Uterus (tissue), 4 donors: ENCODE data around the gene TMEM132E. TPM values are rescaled to one million over a fixed set of nuclear protein-coding genes. Genes with fewer than 3 reads are reported as not detected.

Source experiments
- DNase-seq, 2 donors: peaks; one replicate each; pipeline ENCODE4 v3.0.0-alpha.2; 2019 to 2020
- H3K27ac ChIP-seq, 2 donors: fragments of 200-600 bp; sonication (generic); 1 replicate in 1 of 2; 2 replicates in 1 of 2; pipeline ENCODE4 v1.5.1; 2016 to 2018
- H3K27me3 ChIP-seq, 2 donors: fragments of 200-600 bp; sonication (generic); one replicate each; pipeline ENCODE4 v1.5.1; 2018 to 2019; ENCODE audit warnings: control low read depth in 1 of 2
- H3K36me3 ChIP-seq, 2 donors: fragments of 200-600 bp; sonication (generic); one replicate each; pipeline ENCODE4 v1.5.1; 2019; ENCODE audit warnings: control low read depth in 1 of 2
- H3K4me1 ChIP-seq, 2 donors: fragments of 200-600 bp; sonication (generic); one replicate each; pipeline ENCODE4 v1.5.1; 2018 to 2019; ENCODE audit warnings: control low read depth in 1 of 2
- H3K4me3 ChIP-seq, 2 donors: fragments of 200-600 bp; sonication (generic); 1 replicate in 1 of 2; 2 replicates in 1 of 2; pipeline ENCODE4 v1.5.1; 2018 to 2019; ENCODE audit warnings: mild to moderate bottlenecking in 1 of 2
- H3K9me3 ChIP-seq, 2 donors: fragments of 200-600 bp; sonication (generic); one replicate each; pipeline ENCODE4 v1.5.1; 2019; ENCODE audit warnings: control low read depth in 1 of 2
- CTCF ChIP-seq, 4 experiments: fragments of 200-600 bp in 2 of 4; fragments of 450-650 bp in 2 of 4; sonication (generic) in 2 of 4; IDR thresholded peaks; one replicate each; pipeline ENCODE4 v1.5.1; 2016 to 2019; ENCODE audit warnings: antibody characterized with exemption in 4 of 4, mild to moderate bottlenecking in 2 of 4, moderate library complexity in 1 of 4
- POLR2A ChIP-seq, 2 donors: fragments of 450-650 bp; IDR thresholded peaks; one replicate each; pipeline ENCODE4 v1.6.1; 2016; ENCODE audit warnings: antibody characterized with exemption in 2 of 2, mild to moderate bottlenecking in 1 of 2, moderate library complexity in 1 of 2
- intact Hi-C: fragments of 100-400 bp; cut with DNase I; formaldehyde crosslinking; loops from one replicate; pipeline ENCODE4 v1.15.1; 2023; ENCODE audit warnings: low total_unique reads
- total RNA-seq, 4 donors: library from RNA; depleted of rRNA in 3 of 4; stranded (reverse); fragments of >200 nt in 3 of 4; gene quantifications; one replicate each; pipeline versions ENCODE4 v1.1.0 to v1.2.4, GENCODE V29; 2014 to 2023
- donor health status: DM: yes; HTN: yes; CAD: no.

The TMEM132E gene
- total RNA-seq, 4 donors from 2014 or later, result 0.90 TPM; not detected in 3

- no peaks in the 10 kb centered on the region for H3K9me3 ChIP-seq
- no peak overlapping the region for H3K27ac ChIP-seq
- H3K4me1 ChIP-seq, result no peaks in the 10 kb centered on the region
- no peak for DNase-seq
- no peaks in the 10 kb centered on the region for H3K36me3 ChIP-seq
- no peak for TF ChIP-seq CTCF (IDR thresholded peaks at IDR 0.05)
- TF ChIP-seq POLR2A (IDR thresholded peaks at IDR 0.05), result no peak
- intact Hi-C loops, result no loop called here
- no peaks in the 10 kb centered on the region for H3K27me3 ChIP-seq
- no peak overlapping the region for H3K4me3 ChIP-seq
Observed at GRCh38 chr17:34671191-34671590, 91.8 kb downstream of the TMEM132E start.

GRCh38 chr17:34672176-34672785, 92.9 kb downstream of the TMEM132E start:
- no peaks in the 10 kb centered on the region for H3K9me3 ChIP-seq
- no peak overlapping the region for H3K27ac ChIP-seq
- DNase-seq, result no peak
- no peaks in the 10 kb centered on the region for H3K36me3 ChIP-seq
- no peak overlapping the region for H3K4me3 ChIP-seq
- TF ChIP-seq CTCF (IDR thresholded peaks at IDR 0.05) (no peak), POLR2A (IDR thresholded peaks at IDR 0.05) (no peak)
- no peaks in the 10 kb centered on the region for H3K4me1 ChIP-seq
- H3K27me3 ChIP-seq, result no peaks in the 10 kb centered on the region
- intact Hi-C loops, result no loop called here

GRCh38 chr17:34673516-34673915, 94.1 kb downstream of the TMEM132E start:
- Histone ChIP-seq H3K27me3 (no peaks in the 10 kb centered on the region), H3K4me1 (no peaks in the 10 kb centered on the region), H3K36me3 (no peaks in the 10 kb centered on the region), H3K9me3 (no peaks in the 10 kb centered on the region), H3K4me3 (no peak overlapping the region), H3K27ac (no peak overlapping the region)
- DNase-seq, result no peak
- intact Hi-C loops, result no loop called here
- no peak for TF ChIP-seq POLR2A (IDR thresholded peaks at IDR 0.05)
- TF ChIP-seq CTCF (IDR thresholded peaks at IDR 0.05), result no peak

- Histone ChIP-seq H3K27ac (no peak overlapping the region), H3K4me1 (no peaks in the 10 kb centered on the region), H3K27me3 (no peaks in the 10 kb centered on the region), H3K36me3 (no peaks in the 10 kb centered on the region), H3K9me3 (no peaks in the 10 kb centered on the region), H3K4me3 (no peak overlapping the region)
- DNase-seq, result no peak
- no peak for TF ChIP-seq CTCF (IDR thresholded peaks at IDR 0.05)
- no peak for TF ChIP-seq POLR2A (IDR thresholded peaks at IDR 0.05)
- intact Hi-C loops, result no loop called here
Observed at GRCh38 chr17:34673995-34674890, 94.9 kb downstream of the TMEM132E start.

- no peaks in the 10 kb centered on the region for H3K4me1 ChIP-seq
- intact Hi-C loops, result no loop called here
- no peaks in the 10 kb centered on the region for H3K9me3 ChIP-seq
Observed at GRCh38 chr17:34675143-34675542, 95.8 kb downstream of the TMEM132E start.

More at GRCh38 chr17:34675143-34675542, 95.8 kb downstream of the TMEM132E start:
- Histone ChIP-seq H3K36me3 (no peaks in the 10 kb centered on the region), H3K4me3 (no peak overlapping the region), H3K27ac (no peak overlapping the region), H3K27me3 (no peaks in the 10 kb centered on the region)
- TF ChIP-seq CTCF (IDR thresholded peaks at IDR 0.05) (no peak), POLR2A (IDR thresholded peaks at IDR 0.05) (no peak)
- DNase-seq, result no peak
